GM19463 (cell line): ENCODE data around the gene QRICH1.

ENCODE experiments used
- ATAC-seq: cut with Tn5 transposase; IDR thresholded peaks from one replicate; pipeline ENCODE4 v1.9.1; 2021; ENCODE audit warnings: mild to moderate bottlenecking, moderate library complexity; ENCODE audit not compliant: unreplicated experiment

Gene QRICH1

GRCh38 chr3:49119439-49119838 is 25.6 kb upstream of the QRICH1 start:
- no peak for ATAC-seq

- no peak for ATAC-seq
Measured at GRCh38 chr3:49119036-49119435, 25.2 kb upstream of the QRICH1 start.

- ATAC-seq: no peak
Measured at GRCh38 chr3:49112262-49112661, 18.4 kb upstream of the QRICH1 start.

GRCh38 chr3:49111347-49111746 is 17.5 kb upstream of the QRICH1 start:
- ATAC-seq: no peak

GRCh38 chr3:49110780-49111179 is 16.9 kb upstream of the QRICH1 start:
- ATAC-seq: no peak

GRCh38 chr3:49108346-49108745 is 14.5 kb upstream of the QRICH1 start:
- ATAC-seq: no peak

- ATAC-seq: peak; percentile 96
Measured at GRCh38 chr3:49104427-49105291, 10.8 kb upstream of the QRICH1 start, which contains the start of gene QARS1. TSS of gene QARS1 (minus strand) at chr3:49104757. CDS start at chr3:49104733, 24 bp downstream.

- no peak for ATAC-seq
Measured at GRCh38 chr3:49104052-49104426, 10.2 kb upstream of the QRICH1 start.

- ATAC-seq: no peak
Measured at GRCh38 chr3:49100046-49100615, 6.3 kb upstream of the QRICH1 start.

GRCh38 chr3:49098910-49099630 is 5.2 kb upstream of the QRICH1 start:
- ATAC-seq: no peak

GRCh38 chr3:49098429-49098828 is 4.6 kb upstream of the QRICH1 start:
- ATAC-seq: no peak

- ATAC-seq: peak; percentile 24
Measured at GRCh38 chr3:49092938-49093852, 676 bp downstream of the QRICH1 start.

- no peak for ATAC-seq
Measured at GRCh38 chr3:49081429-49081828, 12.4 kb downstream of the QRICH1 start.

GRCh38 chr3:49079270-49079669 is 14.6 kb downstream of the QRICH1 start:
- ATAC-seq: no peak

GRCh38 chr3:49076646-49077045 is 17.2 kb downstream of the QRICH1 start:
- no peak for ATAC-seq

- no peak for ATAC-seq
Measured at GRCh38 chr3:49076116-49076515, 17.8 kb downstream of the QRICH1 start.

GRCh38 chr3:49058011-49058410 is 35.9 kb downstream of the QRICH1 start:
- no peak for ATAC-seq

GRCh38 chr3:49057268-49057667 is 36.6 kb downstream of the QRICH1 start:
- ATAC-seq: no peak

GRCh38 chr3:49054344-49054862 is 39.5 kb downstream of the QRICH1 start:
- no peak for ATAC-seq

GRCh38 chr3:49053543-49053942 is 40.3 kb downstream of the QRICH1 start:
- no peak for ATAC-seq
